ENCODE data around the gene GAL.
A peak's percentile ranks its signal among the peaks of the same experiment; 100 is the strongest.

GRCh38 chr11:68690671-68691401 lies 6.5 kb downstream of the GAL start:
- TF ChIP-seq CTCF (conservative IDR thresholded peaks at IDR 0.05; ENCODE audit: low read length) (peak; percentile 67), EZH2phosphoT487 (IDR thresholded peaks at IDR 0.05; ENCODE audit: borderline replicate concordance) (no peak)
